Smooth muscle cell (in vitro differentiated cells): ENCODE results near the gene SNX9. TPM values are rescaled to one million over a fixed set of nuclear protein-coding genes. Genes with fewer than 3 reads are reported as not detected.

Source experiments
- DNase-seq: peaks from one replicate; lab custom pipeline; 2025; ENCODE audit not compliant: unreplicated experiment; lab: John Stamatoyannopoulos, UW
- H2AFZ ChIP-seq: fragments of 200-600 bp; sonication (generic); 2 replicates; pipeline ENCODE4 v1.6.0; 2016; ENCODE audit warnings: antibody characterized with exemption, low read depth, mild to moderate bottlenecking
- H3F3A ChIP-seq: fragments of 200-600 bp; sonication (generic); 2 replicates; pipeline ENCODE4 v1.6.0; 2017; ENCODE audit warnings: antibody characterized with exemption, low read depth
- H3K27ac ChIP-seq: fragments of 200-600 bp; sonication (generic); 2 replicates; pipeline ENCODE4 v1.5.1; 2016; ENCODE audit warnings: low read depth, mild to moderate bottlenecking
- H3K27me3 ChIP-seq: fragments of 200-600 bp; sonication (generic); 2 replicates; pipeline ENCODE4 v1.6.1; 2016; ENCODE audit warnings: low read depth, mild to moderate bottlenecking
- H3K36me3 ChIP-seq: fragments of 200-600 bp; sonication (generic); 2 replicates; pipeline ENCODE4 v1.5.1; 2016; ENCODE audit warnings: low read depth
- H3K4me1 ChIP-seq: fragments of 200-600 bp; sonication (generic); 2 replicates; pipeline ENCODE4 v1.5.1; 2016; ENCODE audit warnings: low read depth
- H3K4me2 ChIP-seq: fragments of 200-600 bp; sonication (generic); 2 replicates; pipeline ENCODE4 v1.6.0; 2016; ENCODE audit warnings: mild to moderate bottlenecking
- H3K4me3 ChIP-seq: fragments of 200-600 bp; sonication (generic); 2 replicates; pipeline ENCODE4 v1.5.1; 2016; ENCODE audit warnings: mild to moderate bottlenecking
- H3K79me2 ChIP-seq: fragments of 200-600 bp; sonication (generic); 2 replicates; pipeline ENCODE4 v1.6.0; 2016; ENCODE audit warnings: low read depth, mild to moderate bottlenecking
- H3K9ac ChIP-seq: fragments of 200-600 bp; sonication (generic); 2 replicates; pipeline ENCODE4 v1.6.0; 2016; ENCODE audit warnings: low read depth
- H3K9me3 ChIP-seq: fragments of 200-600 bp; sonication (generic); replicated peaks from 2 replicates; pipeline ENCODE4 v1.5.1; 2016; ENCODE audit warnings: low read depth
- H4K20me1 ChIP-seq: fragments of 200-600 bp; sonication (generic); 2 replicates; pipeline ENCODE4 v1.6.0; 2016; ENCODE audit warnings: low read depth
- CTCF ChIP-seq: fragments of 200-600 bp; sonication (generic); IDR thresholded peaks from 2 replicates; pipeline ENCODE4 v1.5.1; 2017; ENCODE audit warnings: borderline replicate concordance, mild to moderate bottlenecking, antibody characterized with exemption; ENCODE audit not compliant: insufficient read depth, poor library complexity, severe bottlenecking
- WGBS: methylation state at CpG from one replicate; pipeline ENCODE4 v1.1.7; 2016; ENCODE audit warnings: low lambda C conversion rate; 5-methylcytosine and 5-hydroxymethylcytosine counted together
- polyA plus RNA-seq: library from polyadenylated mRNA; unstranded; fragments of >200 nt; fragmentation: Nextera tagmentation; extraction: Ambion mirVana; gene quantifications from 2 replicates; pipeline ENCODE4 v1.2.1, GENCODE V29; 2016
- small RNA-seq: library from RNA; depleted of rRNA; stranded (forward); fragments of <200 nt; gene quantifications from one replicate; pipeline ENCODE3, GENCODE V24; 2014
- total RNA-seq: library from RNA; depleted of rRNA; stranded (reverse); fragments of >200 nt; gene quantifications from 2 replicates; pipeline ENCODE4 v1.2.3, GENCODE V29; 2014

The SNX9 gene
- total and polyA plus RNA-seq, 2 experiments from 2014 or later = 28.9 to 29.0 TPM

GRCh38 chr6:157993076-157993475 lies 170.0 kb downstream of the SNX9 start:
- Histone ChIP-seq H3K4me3 (no peak overlapping the region), H3K9ac (no peak overlapping the region), H3F3A (no peaks in the 10 kb centered on the region), H3K9me3 (no peaks in the 10 kb centered on the region), H3K36me3 (no peaks in the 10 kb centered on the region), H3K27ac (no peak overlapping the region), H3K4me2 (no peak overlapping the region), H3K4me1 (no peaks in the 10 kb centered on the region), H4K20me1 (peaks cover 16% of the 10 kb centered on the region), H2AFZ (no peak overlapping the region), H3K27me3 (no peaks in the 10 kb centered on the region), H3K79me2 (peaks cover 73% of the 10 kb centered on the region)
- TF ChIP-seq CTCF = no peak
- no peak for DNase-seq
- WGBS = 82% methylated on average over 3 of the region's 3 CpGs

GRCh38 chr6:157994125-157994795 lies 171.2 kb downstream of the SNX9 start:
- Histone ChIP-seq H3K9ac (no peak overlapping the region), H3K79me2 (peaks cover 70% of the 10 kb centered on the region), H4K20me1 (peaks cover 8% of the 10 kb centered on the region), H3K27ac (no peak overlapping the region), H3F3A (no peaks in the 10 kb centered on the region), H3K36me3 (no peaks in the 10 kb centered on the region), H3K9me3 (no peaks in the 10 kb centered on the region), H3K4me2 (no peak overlapping the region), H2AFZ (no peak overlapping the region), H3K4me3 (no peak overlapping the region), H3K4me1 (no peaks in the 10 kb centered on the region), H3K27me3 (no peaks in the 10 kb centered on the region)
- no peak for DNase-seq
- TF ChIP-seq CTCF = no peak
- whole genome bisulfite sequencing = 86% methylated on average over 7 of the region's 7 CpGs

Small RNAs within 50 kb of the gene (small RNA-seq; reads per million reads assigned to genes)
- gene HSPE1P26 (not detected), gene RNU6-786P (not detected)

Other genes starting within 250 kb of the SNX9 start
- 6.1 TPM in 2 replicates for gene SYNJ2, start 158.6 kb downstream of the SNX9 start, total RNA-seq
- 6.0 and 11.5 TPM in 2 replicates for gene SYNJ2, start 158.6 kb downstream of the SNX9 start, polyA plus RNA-seq